ENCODE data around the gene MLLT3. TPM values are rescaled to one million over a fixed set of nuclear protein-coding genes. Genes with fewer than 3 reads are reported as not detected.

MLLT3 gene
- total and polyA plus RNA-seq, 4 donors, result 22.0 to 42.3 (median 31.1) TPM

DNA sequence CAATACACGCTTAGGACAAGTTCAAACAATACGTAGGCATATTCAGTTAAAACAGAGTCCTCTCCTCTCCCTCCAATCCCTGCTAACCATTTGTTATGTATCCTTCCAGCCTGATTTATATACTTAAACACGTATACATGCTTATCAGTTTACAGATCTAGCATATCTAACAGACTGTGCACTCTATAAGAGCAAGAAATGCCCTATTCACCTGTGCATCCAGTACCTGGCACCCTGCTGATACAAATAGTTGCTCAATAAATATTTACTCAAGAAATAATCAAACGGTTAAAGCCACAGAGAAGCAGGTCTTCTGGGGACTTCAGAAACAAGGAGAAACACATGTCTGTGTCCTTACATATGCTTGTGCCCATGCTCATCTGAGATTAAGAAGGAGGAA lies 55.9 kb downstream of the MLLT3 start:
- H3K9me3 ChIP-seq (ENCODE audit: control insufficient read depth, insufficient read depth, low read length), result no peaks in the 10 kb centered on the region
- no peaks in the 10 kb centered on the region for H3K27me3 ChIP-seq (ENCODE audit: control insufficient read depth, insufficient read depth, low read length)
- no peak overlapping the region for H3K4me3 ChIP-seq (ENCODE audit: low read depth, low read length)
- H3K36me3 ChIP-seq (ENCODE audit: control insufficient read depth, insufficient read depth, low read length), result no peaks in the 10 kb centered on the region
- 95% methylated on average over 4 of the region's 4 CpGs for WGBS (ENCODE audit: insufficient coverage)
- DNase-seq (ENCODE audit: low read depth in 4 of 6, low spot score in 6 of 6), result no peak
- H3K4me1 ChIP-seq (ENCODE audit: control insufficient read depth, insufficient read depth, low read length), result no peaks in the 10 kb centered on the region
- no peak overlapping the region for H3K27ac ChIP-seq (ENCODE audit: low read depth, low read length)

DNA sequence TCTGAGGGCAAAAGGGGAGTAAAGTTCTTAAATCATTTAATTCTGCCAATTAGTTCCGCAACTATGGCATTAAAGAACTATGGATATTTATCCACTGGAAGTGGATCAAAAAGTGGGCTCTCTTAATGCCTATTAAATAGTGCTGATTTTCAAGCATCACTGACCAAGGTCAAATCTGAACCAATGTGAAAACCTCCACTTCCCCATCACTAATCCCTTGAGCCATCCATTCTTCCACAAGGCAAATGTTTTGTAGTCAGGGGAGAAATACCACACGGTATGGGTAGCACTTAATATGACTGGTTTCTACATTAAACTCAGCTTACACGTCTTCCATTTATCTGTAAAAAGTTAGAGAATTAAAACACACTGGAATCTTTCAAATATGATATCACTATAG lies 57.6 kb downstream of the MLLT3 start:
- Histone ChIP-seq H3K36me3 (ENCODE audit: control insufficient read depth, insufficient read depth, low read length) (no peaks in the 10 kb centered on the region), H3K9me3 (ENCODE audit: control insufficient read depth, insufficient read depth, low read length) (no peaks in the 10 kb centered on the region), H3K27ac (ENCODE audit: low read depth, low read length) (no peak overlapping the region), H3K27me3 (ENCODE audit: control insufficient read depth, insufficient read depth, low read length) (no peaks in the 10 kb centered on the region), H3K4me3 (ENCODE audit: low read depth, low read length) (no peak overlapping the region), H3K4me1 (ENCODE audit: control insufficient read depth, insufficient read depth, low read length) (no peaks in the 10 kb centered on the region)
- no CpG with 5 or more reads among the region's 3 CpGs for WGBS (ENCODE audit: insufficient coverage)
- no peak for DNase-seq (ENCODE audit: low read depth in 4 of 6, low spot score in 6 of 6)

DNA sequence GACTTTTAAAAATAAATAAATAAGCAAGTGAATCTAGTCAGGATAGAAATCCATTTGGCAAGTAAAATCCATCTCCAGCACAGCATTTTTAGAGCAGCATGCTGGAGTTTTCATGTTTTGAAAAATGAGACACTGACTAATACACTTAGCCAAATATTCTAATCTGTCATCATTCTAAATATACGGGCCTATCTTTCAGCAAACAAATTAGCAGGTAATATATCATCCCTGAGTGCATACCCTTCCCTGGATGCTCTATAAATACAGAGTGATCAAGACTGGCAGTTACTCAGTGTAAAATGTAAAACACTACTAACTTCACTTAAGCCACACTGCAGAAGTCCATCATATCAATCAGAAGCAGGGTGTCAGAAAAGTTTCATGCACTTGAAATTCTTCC lies 58.4 kb downstream of the MLLT3 start:
- Histone ChIP-seq H3K36me3 (ENCODE audit: control insufficient read depth, insufficient read depth, low read length) (no peaks in the 10 kb centered on the region), H3K9me3 (ENCODE audit: control insufficient read depth, insufficient read depth, low read length) (no peaks in the 10 kb centered on the region), H3K27me3 (ENCODE audit: control insufficient read depth, insufficient read depth, low read length) (no peaks in the 10 kb centered on the region), H3K4me1 (ENCODE audit: control insufficient read depth, insufficient read depth, low read length) (no peaks in the 10 kb centered on the region), H3K27ac (ENCODE audit: low read depth, low read length) (no peak overlapping the region), H3K4me3 (ENCODE audit: low read depth, low read length) (no peak overlapping the region)
- DNase-seq (ENCODE audit: low read depth in 4 of 6, low spot score in 6 of 6), result no peak
- no CpG with 5 or more reads among the region's 1 CpG for WGBS (ENCODE audit: insufficient coverage)

DNA sequence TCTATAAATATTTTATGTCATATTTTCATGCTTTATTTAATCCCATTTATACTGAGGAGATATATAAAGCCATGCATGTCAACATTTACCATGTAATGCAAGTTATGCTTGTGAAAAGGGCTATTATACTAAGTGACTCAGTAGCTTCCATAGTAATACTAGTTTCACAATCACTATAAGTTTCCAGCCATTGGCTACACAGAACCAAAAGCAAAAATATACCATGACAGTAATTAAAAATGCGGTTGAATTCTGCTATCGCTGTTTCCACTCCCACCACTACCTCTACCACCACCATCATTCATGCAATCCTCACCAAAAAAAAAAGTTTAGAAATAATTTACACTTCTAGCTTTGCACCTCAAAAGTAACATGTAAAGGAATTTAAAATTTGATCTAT lies 60.2 kb downstream of the MLLT3 start:
- no peaks in the 10 kb centered on the region for H3K27me3 ChIP-seq (ENCODE audit: control insufficient read depth, insufficient read depth, low read length)
- no CpG with 5 or more reads among the region's 2 CpGs for WGBS (ENCODE audit: insufficient coverage)
- peaks cover 3% of the 10 kb centered on the region for H3K4me1 ChIP-seq (ENCODE audit: control insufficient read depth, insufficient read depth, low read length)
- no peak overlapping the region for H3K4me3 ChIP-seq (ENCODE audit: low read depth, low read length)
- no peaks in the 10 kb centered on the region for H3K9me3 ChIP-seq (ENCODE audit: control insufficient read depth, insufficient read depth, low read length)
- no peak overlapping the region for H3K27ac ChIP-seq (ENCODE audit: low read depth, low read length)
- no peak for DNase-seq (ENCODE audit: low read depth in 4 of 6, low spot score in 6 of 6)
- H3K36me3 ChIP-seq (ENCODE audit: control insufficient read depth, insufficient read depth, low read length), result no peaks in the 10 kb centered on the region

DNA sequence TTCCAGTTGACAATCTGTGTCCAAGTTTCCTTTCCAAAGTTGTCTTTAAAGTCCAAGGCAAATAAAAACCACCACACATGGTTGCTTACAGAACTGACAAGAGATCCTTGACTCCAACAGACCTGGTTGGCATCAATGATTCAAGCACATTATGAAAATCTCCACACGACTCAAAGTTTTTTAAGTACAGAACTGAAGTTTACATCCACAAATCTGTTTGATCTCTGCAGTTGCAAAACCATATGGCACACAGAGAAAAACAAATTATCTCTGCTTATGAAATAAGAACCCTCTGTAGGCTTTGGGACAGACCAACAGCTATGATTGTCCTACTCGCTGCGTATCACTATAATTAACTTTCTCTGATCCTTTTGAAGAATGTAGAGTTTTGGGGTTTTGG lies 60.8 kb downstream of the MLLT3 start:
- no peaks in the 10 kb centered on the region for H3K36me3 ChIP-seq (ENCODE audit: control insufficient read depth, insufficient read depth, low read length)
- H3K4me3 ChIP-seq (ENCODE audit: low read depth, low read length), result no peak overlapping the region
- WGBS (ENCODE audit: insufficient coverage), result 56% methylated on average over 1 of the region's 3 CpGs
- no peaks in the 10 kb centered on the region for H3K9me3 ChIP-seq (ENCODE audit: control insufficient read depth, insufficient read depth, low read length)
- no peak overlapping the region for H3K27ac ChIP-seq (ENCODE audit: low read depth, low read length)
- H3K4me1 ChIP-seq (ENCODE audit: control insufficient read depth, insufficient read depth, low read length), result peaks cover 3% of the 10 kb centered on the region
- peak in 1 of 6 donors; percentile 52 for DNase-seq (ENCODE audit: low read depth in 4 of 6, low spot score in 6 of 6)
- H3K27me3 ChIP-seq (ENCODE audit: control insufficient read depth, insufficient read depth, low read length), result no peaks in the 10 kb centered on the region

DNA sequence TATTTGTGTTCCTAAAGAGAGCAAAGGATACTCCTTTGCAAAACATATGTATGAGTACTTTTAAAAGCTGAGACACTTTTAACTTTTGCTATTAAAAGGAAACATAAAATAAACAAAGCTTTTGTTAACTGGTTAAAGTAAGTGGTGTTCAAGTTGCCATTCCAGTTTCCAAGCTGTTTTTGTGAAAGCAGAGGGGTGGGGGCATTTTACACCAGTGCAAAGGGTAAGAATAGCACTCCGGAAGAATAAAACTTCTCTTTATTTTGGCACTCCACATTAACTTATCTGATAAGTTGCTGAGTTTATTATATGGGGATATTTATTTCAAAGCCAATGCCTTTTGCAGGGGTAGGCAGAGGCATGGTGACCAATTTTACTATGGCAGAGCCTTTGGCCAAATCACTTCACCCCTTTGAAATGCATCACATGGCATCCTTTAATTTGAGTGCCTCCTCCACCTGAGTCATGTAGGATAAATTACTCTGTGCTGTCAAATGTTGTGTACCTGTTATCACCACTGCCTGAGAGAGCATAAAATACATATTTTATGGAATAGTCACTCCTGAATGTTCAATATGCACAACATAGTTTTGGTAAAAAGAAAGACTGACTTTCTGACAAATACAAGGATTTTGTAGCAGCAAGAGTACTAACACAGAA lies 62.9 kb downstream of the MLLT3 start:
- H3K27ac ChIP-seq (ENCODE audit: low read depth, low read length), result no peak overlapping the region
- peaks cover 3% of the 10 kb centered on the region for H3K4me1 ChIP-seq (ENCODE audit: control insufficient read depth, insufficient read depth, low read length)
- no peaks in the 10 kb centered on the region for H3K27me3 ChIP-seq (ENCODE audit: control insufficient read depth, insufficient read depth, low read length)
- no peaks in the 10 kb centered on the region for H3K9me3 ChIP-seq (ENCODE audit: control insufficient read depth, insufficient read depth, low read length)
- no peaks in the 10 kb centered on the region for H3K36me3 ChIP-seq (ENCODE audit: control insufficient read depth, insufficient read depth, low read length)
- no peak for DNase-seq (ENCODE audit: low read depth in 4 of 6, low spot score in 6 of 6)
- WGBS (ENCODE audit: insufficient coverage), result no CpG with 5 or more reads among the region's 1 CpG
- no peak overlapping the region for H3K4me3 ChIP-seq (ENCODE audit: low read depth, low read length)

DNA sequence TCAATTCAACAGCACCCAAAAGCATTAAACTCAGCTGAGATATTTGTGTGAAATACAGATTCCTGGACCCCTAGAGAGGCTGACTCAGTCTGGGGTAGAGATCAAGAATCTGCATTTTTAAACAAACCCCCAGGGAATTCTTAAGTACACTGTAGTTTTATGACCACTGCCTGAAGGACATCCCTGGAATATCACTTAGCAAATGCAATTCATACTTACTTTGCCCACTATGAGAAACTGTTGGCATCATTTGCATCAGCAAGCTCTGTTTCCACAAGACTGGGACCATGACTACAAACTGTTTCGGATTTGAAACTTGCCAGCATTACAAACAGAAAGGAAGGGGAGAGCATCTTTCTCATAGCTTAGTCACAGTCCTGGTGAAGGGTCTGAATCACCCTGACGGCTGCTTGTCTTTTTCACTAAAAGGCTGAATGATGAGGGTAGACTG lies 63.7 kb downstream of the MLLT3 start:
- DNase-seq (ENCODE audit: low read depth in 4 of 6, low spot score in 6 of 6), result peak in 2 of 6 donors; percentile 42 to 67
- H3K4me1 ChIP-seq (ENCODE audit: control insufficient read depth, insufficient read depth, low read length), result peaks cover 3% of the 10 kb centered on the region
- no peak overlapping the region for H3K27ac ChIP-seq (ENCODE audit: low read depth, low read length)
- WGBS (ENCODE audit: insufficient coverage), result 61% methylated on average over 2 of the region's 2 CpGs
- no peaks in the 10 kb centered on the region for H3K36me3 ChIP-seq (ENCODE audit: control insufficient read depth, insufficient read depth, low read length)
- no peaks in the 10 kb centered on the region for H3K27me3 ChIP-seq (ENCODE audit: control insufficient read depth, insufficient read depth, low read length)
- no peak overlapping the region for H3K4me3 ChIP-seq (ENCODE audit: low read depth, low read length)
- no peaks in the 10 kb centered on the region for H3K9me3 ChIP-seq (ENCODE audit: control insufficient read depth, insufficient read depth, low read length)

DNA sequence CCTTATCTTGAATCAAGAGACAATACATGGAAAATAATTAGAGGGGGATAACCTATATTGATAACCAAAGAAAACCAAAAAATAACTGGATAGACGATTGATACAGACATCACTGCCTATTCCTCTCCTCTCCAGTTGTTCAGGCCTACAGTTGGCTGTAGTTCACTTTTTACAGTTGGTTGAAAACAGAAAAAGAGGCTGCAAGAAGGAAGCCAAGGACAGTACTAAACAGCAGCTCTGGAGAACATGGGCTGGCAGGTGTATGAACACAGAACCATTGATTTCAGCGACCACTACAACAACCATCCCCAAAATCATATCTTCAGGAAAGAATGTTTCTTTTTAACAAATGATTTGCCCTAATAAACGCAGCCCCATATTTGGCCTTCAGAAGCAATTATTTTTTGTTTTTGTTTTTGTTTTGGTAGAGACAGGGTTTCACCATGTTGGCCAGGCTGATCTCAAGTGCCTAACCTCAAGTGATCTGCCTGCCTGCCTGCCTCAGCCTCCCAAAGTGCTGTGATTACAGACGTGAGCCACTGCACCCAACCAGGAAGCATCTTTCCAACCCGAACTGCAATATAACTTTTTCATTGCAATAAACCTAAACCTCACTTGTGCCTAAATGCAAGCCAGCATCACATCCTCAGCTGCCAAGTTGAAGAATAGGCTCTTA lies 64.3 kb downstream of the MLLT3 start:
- DNase-seq (ENCODE audit: low read depth in 4 of 6, low spot score in 6 of 6), result peak in 1 of 6 donors; percentile 57
- no peak overlapping the region for H3K27ac ChIP-seq (ENCODE audit: low read depth, low read length)
- peaks cover 3% of the 10 kb centered on the region for H3K4me1 ChIP-seq (ENCODE audit: control insufficient read depth, insufficient read depth, low read length)
- no peak overlapping the region for H3K4me3 ChIP-seq (ENCODE audit: low read depth, low read length)
- H3K27me3 ChIP-seq (ENCODE audit: control insufficient read depth, insufficient read depth, low read length), result no peaks in the 10 kb centered on the region
- WGBS (ENCODE audit: insufficient coverage), result 25% methylated on average over 1 of the region's 5 CpGs
- H3K36me3 ChIP-seq (ENCODE audit: control insufficient read depth, insufficient read depth, low read length), result no peaks in the 10 kb centered on the region
- no peaks in the 10 kb centered on the region for H3K9me3 ChIP-seq (ENCODE audit: control insufficient read depth, insufficient read depth, low read length)

DNA sequence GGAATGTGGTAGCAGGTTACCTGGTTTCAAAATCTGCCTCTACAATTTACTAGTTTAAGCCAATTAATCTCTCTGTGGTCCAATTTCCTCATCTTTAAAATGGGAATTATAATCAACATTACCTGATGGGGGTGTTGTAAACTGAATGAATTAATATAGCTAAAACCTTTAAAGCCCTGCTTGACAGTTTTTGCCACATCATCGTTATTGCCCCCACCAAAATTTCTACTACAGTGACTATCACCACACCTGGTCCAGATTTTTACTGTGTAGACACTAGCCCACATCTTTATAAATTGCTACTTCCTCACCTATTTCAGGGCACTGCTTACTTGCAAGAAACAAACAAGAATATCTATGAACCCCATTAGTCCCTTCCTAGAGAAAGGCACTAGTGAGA lies 65.0 kb downstream of the MLLT3 start:
- 83% methylated on average over 1 of the region's 1 CpG for WGBS (ENCODE audit: insufficient coverage)
- Histone ChIP-seq H3K36me3 (ENCODE audit: control insufficient read depth, insufficient read depth, low read length) (no peaks in the 10 kb centered on the region), H3K4me3 (ENCODE audit: low read depth, low read length) (no peak overlapping the region), H3K27me3 (ENCODE audit: control insufficient read depth, insufficient read depth, low read length) (no peaks in the 10 kb centered on the region), H3K4me1 (ENCODE audit: control insufficient read depth, insufficient read depth, low read length) (peaks cover 3% of the 10 kb centered on the region), H3K9me3 (ENCODE audit: control insufficient read depth, insufficient read depth, low read length) (no peaks in the 10 kb centered on the region), H3K27ac (ENCODE audit: low read depth, low read length) (no peak overlapping the region)
- no peak for DNase-seq (ENCODE audit: low read depth in 4 of 6, low spot score in 6 of 6)

DNA sequence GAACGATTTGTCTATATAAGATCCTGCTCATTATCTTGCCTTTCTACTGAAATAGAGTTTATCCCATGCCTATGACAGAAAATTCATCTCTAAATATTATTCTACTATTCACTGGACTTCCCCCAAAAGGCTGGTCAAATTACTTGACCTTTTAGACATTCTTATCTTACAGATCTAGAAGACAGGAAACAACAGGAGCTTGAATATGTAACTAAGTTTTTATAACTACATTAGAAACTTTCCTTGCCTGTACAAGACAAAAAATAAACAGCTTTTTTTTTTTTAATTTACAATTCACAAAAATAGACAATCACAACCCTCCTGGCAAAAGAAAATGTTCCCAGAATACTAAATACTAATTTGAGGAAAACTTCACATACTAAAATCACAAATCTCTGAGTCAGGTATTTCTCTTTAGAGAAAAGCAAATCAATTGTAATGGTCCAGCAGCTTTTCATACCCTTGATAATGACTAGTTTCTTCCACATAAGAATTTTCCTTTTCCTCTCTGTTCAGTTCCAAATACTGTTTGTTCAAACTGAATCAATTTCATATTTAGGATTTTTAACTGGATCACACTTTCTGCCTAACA lies 68.6 kb downstream of the MLLT3 start:
- H3K27me3 ChIP-seq (ENCODE audit: control insufficient read depth, insufficient read depth, low read length), result no peaks in the 10 kb centered on the region
- H3K9me3 ChIP-seq (ENCODE audit: control insufficient read depth, insufficient read depth, low read length), result no peaks in the 10 kb centered on the region
- no peak overlapping the region for H3K4me3 ChIP-seq (ENCODE audit: low read depth, low read length)
- no peak for DNase-seq (ENCODE audit: low read depth in 4 of 6, low spot score in 6 of 6)
- H3K36me3 ChIP-seq (ENCODE audit: control insufficient read depth, insufficient read depth, low read length), result no peaks in the 10 kb centered on the region
- H3K4me1 ChIP-seq (ENCODE audit: control insufficient read depth, insufficient read depth, low read length), result peaks cover 3% of the 10 kb centered on the region
- no CpG with 5 or more reads among the region's 1 CpG for WGBS (ENCODE audit: insufficient coverage)
- no peak overlapping the region for H3K27ac ChIP-seq (ENCODE audit: low read depth, low read length)

Measured in spinal cord (tissue), 10 donors.